Peyer's patch (tissue), 4 donors: ENCODE results near the gene GUCD1.

Experiments
- CTCF ChIP-seq, 6 experiments: fragments of 450-650 bp in 4 of 6; fragments of 200-600 bp in 2 of 6; sonication (generic) in 1 of 6; IDR thresholded peaks; one replicate each; pipeline ENCODE4 v1.5.1; 2017 to 2019; ENCODE audit warnings: antibody characterized with exemption in 6 of 6, mild to moderate bottlenecking in 3 of 6, moderate library complexity in 1 of 6
- POLR2A ChIP-seq, 2 donors: fragments of 450-650 bp; IDR thresholded peaks; one replicate each; pipeline ENCODE4 v1.5.1; 2017; ENCODE audit warnings: antibody characterized with exemption in 2 of 2, mild to moderate bottlenecking in 2 of 2, moderate library complexity in 2 of 2

- TF ChIP-seq CTCF (IDR thresholded peaks at IDR 0.05): no peak
- no peak for TF ChIP-seq POLR2A (IDR thresholded peaks at IDR 0.05)
These were observed 54.6 kb downstream of the GUCD1 start for GRCh38 chr22:24500277-24500820.
